ENCODE results near the gene PRR14. TPM values are rescaled to one million over a fixed set of nuclear protein-coding genes. Genes with fewer than 3 reads are reported as not detected.

The PRR14 gene
- total RNA-seq, 1 experiment from 2014 or later, result 28.2 TPM

DNA sequence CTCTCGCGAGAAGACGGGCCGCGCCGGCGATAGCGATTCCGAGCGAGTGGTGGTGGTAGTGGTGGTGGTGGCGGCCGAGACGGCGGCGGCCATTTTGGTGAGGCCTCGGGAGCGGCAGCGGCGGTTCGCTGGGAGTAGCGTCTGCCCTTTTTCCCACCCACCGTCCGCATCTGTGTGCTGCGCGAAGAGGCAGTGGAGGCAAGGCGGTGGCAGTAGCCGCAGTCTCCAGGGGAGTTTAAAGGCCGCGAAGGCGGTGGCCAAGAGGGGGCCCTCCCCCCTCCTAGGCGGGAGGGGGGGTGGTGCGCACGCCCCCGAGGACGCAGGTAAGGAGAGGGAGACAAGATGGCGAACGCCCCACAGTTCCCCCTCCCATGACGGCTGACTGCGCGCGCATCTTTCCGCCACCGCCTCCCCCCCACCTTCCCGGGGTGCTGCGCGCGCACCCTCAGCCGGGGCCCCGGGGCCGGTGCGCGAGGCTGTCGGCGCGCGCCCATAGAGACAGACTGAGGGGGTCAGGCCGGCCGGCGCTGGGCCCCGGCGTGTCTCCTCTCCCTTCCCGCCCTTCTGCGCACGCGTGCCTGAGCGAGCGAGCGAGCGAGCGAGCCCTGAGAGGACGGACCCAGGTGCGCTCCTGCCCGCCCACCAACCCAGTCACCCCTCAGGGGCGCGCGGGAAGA is 47.5 kb downstream of the PRR14 start:
- TF ChIP-seq, protein P1, sequence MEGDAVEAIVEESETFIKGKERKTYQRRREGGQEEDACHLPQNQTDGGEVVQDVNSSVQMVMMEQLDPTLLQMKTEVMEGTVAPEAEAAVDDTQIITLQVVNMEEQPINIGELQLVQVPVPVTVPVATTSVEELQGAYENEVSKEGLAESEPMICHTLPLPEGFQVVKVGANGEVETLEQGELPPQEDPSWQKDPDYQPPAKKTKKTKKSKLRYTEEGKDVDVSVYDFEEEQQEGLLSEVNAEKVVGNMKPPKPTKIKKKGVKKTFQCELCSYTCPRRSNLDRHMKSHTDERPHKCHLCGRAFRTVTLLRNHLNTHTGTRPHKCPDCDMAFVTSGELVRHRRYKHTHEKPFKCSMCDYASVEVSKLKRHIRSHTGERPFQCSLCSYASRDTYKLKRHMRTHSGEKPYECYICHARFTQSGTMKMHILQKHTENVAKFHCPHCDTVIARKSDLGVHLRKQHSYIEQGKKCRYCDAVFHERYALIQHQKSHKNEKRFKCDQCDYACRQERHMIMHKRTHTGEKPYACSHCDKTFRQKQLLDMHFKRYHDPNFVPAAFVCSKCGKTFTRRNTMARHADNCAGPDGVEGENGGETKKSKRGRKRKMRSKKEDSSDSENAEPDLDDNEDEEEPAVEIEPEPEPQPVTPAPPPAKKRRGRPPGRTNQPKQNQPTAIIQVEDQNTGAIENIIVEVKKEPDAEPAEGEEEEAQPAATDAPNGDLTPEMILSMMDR (IDR thresholded peaks at IDR 0.05; ENCODE audit: insufficient read depth in 1 of 2, low read depth in 1 of 2, low read length in 1 of 2, severe bottlenecking in 1 of 2, unreplicated experiment in 1 of 2), result no peak
- no peaks in the 10 kb centered on the region for H3K9me3 Mint-ChIP-seq (ENCODE audit: unreplicated experiment)
- POLR2A ChIA-PET, result no interaction called here
- H3K9me3 ChIP-seq, result no peaks in the 10 kb centered on the region
- peak; percentile 98 for DNase-seq
- H3K4me3 Mint-ChIP-seq (ENCODE audit: unreplicated experiment), result peak overlapping the region; percentile 95
- intact Hi-C loops (cut with micrococcal nuclease; ENCODE audit: unreplicated experiment), result loop anchor here (1.0 to 5.0 kb wide), 3 partner anchors 40 to 171 kb away; partner anchors contain the start of genes FBRS and ZNF768
- peaks cover 56% of the 10 kb centered on the region for H3K36me3 Mint-ChIP-seq (ENCODE audit: insufficient read depth, unreplicated experiment)
- no peaks in the 10 kb centered on the region for H3K27me3 Mint-ChIP-seq (ENCODE audit: insufficient read depth, unreplicated experiment)
- CTCF ChIA-PET, result no interaction called here
- H3K27me3 ChIP-seq (replicated peaks; ENCODE audit: control insufficient read depth, insufficient read depth, low read length), result no peaks in the 10 kb centered on the region
- H3K27ac Mint-ChIP-seq (ENCODE audit: unreplicated experiment), result peak overlapping the region; percentile 98
- H3K4me1 Mint-ChIP-seq (ENCODE audit: low read depth, unreplicated experiment), result no peaks in the 10 kb centered on the region
- H3K4me1 ChIP-seq, result peaks cover 7% of the 10 kb centered on the region; the same call in 1 of the 2 replicates
- no TSS peak for BruUV-seq (replicated peaks)
- H3K4me3 ChIP-seq (ENCODE audit: low read depth, low read length), result peak overlapping the region; percentile 99
- peaks cover 3% of the 10 kb centered on the region for H3K36me3 ChIP-seq (ENCODE audit: control insufficient read depth, insufficient read depth, low read length)

DNA sequence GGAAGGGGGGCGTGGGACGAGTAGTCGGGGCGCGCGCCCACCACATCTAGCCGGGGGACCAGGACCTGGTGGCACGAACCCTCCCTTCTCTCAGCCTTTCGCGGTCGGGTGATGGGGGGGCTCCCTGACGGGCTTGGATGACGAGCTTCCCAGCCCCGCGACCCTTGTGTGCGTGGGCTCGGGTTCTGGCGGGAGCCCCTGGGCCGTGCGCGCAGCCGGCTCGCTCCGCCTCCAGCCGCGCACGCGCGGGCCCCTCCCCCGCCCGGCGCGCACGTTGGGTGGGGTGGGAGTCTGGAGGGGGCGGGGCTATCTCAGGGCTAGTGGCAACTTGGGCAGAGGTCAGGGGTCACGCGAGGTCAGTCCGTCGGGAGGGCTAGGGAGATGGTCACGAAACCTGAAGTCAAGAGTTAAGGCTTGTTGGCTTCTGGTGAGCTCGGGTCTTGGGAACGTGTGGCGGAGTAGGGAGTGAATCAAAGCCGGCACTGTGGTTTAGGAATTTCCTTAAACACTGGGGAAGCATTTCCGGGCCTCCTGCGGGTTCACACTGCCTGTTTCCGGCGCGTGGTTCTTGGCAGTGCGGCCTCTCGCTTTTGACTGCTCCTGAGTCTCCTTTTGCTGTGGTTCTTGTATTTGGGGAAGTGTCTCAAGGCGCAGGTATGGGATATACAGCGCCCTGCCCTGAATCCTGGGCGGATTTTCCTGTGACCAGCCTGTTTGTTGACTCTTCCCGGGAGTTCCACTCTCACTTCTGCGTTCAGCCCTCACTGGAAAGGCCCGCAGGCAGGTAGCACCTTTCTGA is 48.3 kb downstream of the PRR14 start, which contains the start of gene SRCAP:
TSS of gene SRCAP (plus strand) at position 356 of the 799 bp plus-strand sequence. CDS start 1,654 bp downstream, outside the sequence.
- Histone ChIP-seq H3K4me3 (ENCODE audit: low read depth, low read length) (peak within 1 kb of the TSS; percentile 99), H3K4me1 (peaks cover 7% of the 10 kb centered on the region; the same call in 1 of the 2 replicates), H3K36me3 (ENCODE audit: control insufficient read depth, insufficient read depth, low read length) (peaks cover 3% of the 10 kb centered on the region), H3K9me3 (no peaks in the 10 kb centered on the region), H3K27me3 (replicated peaks; ENCODE audit: control insufficient read depth, insufficient read depth, low read length) (no peaks in the 10 kb centered on the region)
- BruUV-seq (replicated peaks), result TSS peak; percentile 51
- ChIA-PET CTCF (no interaction called here), POLR2A (interaction anchor here (0.6 kb wide), 2 partner anchors 25 to 492 kb away, joined by 3 read pairs; no protein-coding TSS in a partner anchor)
- peak within 1 kb of the TSS; percentile 95 for H3K4me3 Mint-ChIP-seq (ENCODE audit: unreplicated experiment)
- H3K36me3 Mint-ChIP-seq (ENCODE audit: insufficient read depth, unreplicated experiment), result peaks cover 63% of the 10 kb centered on the region
- TF ChIP-seq, protein P1 (IDR thresholded peaks at IDR 0.05; ENCODE audit: insufficient read depth in 1 of 2, low read depth in 1 of 2, low read length in 1 of 2, severe bottlenecking in 1 of 2, unreplicated experiment in 1 of 2), result no peak
- intact Hi-C loops (cut with micrococcal nuclease; ENCODE audit: unreplicated experiment), result loop anchor here (1.0 to 5.0 kb wide), 3 partner anchors 41 to 172 kb away; partner anchors contain the start of genes FBRS and ZNF768
- H3K4me1 Mint-ChIP-seq (ENCODE audit: low read depth, unreplicated experiment), result no peaks in the 10 kb centered on the region
- no peaks in the 10 kb centered on the region for H3K9me3 Mint-ChIP-seq (ENCODE audit: unreplicated experiment)
- peak; percentile 90 to 92 for DNase-seq
- peak within 1 kb of the TSS; percentile 98 for H3K27ac Mint-ChIP-seq (ENCODE audit: unreplicated experiment)
- no peaks in the 10 kb centered on the region for H3K27me3 Mint-ChIP-seq (ENCODE audit: insufficient read depth, unreplicated experiment)

DNA sequence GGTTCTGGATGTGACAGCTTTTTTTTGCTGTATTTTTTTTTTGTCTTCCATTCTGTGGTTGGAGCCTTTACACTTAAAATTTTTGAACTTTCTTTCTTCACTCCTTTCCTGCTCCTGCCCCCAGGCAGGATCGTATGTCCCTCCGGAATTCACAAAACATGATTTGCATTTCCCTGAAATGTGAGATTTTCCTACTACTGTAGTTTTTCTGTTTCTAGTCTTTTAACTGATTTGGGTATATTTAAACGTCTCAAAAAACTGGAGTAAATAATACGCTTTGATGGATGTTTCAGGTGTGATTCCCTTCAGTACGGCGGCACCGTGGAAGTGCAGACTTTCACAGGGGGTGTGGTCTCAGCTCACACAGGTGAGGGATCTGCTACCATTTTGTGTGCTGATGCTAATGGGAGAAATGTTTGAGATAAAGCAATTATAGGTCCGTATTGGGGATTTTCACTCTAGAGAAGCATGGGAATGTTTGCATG is 48.9 kb downstream of the PRR14 start:
- H3K4me3 ChIP-seq (ENCODE audit: low read depth, low read length), result peak overlapping the region; percentile 99
- Mint-ChIP-seq H3K4me3 (ENCODE audit: unreplicated experiment) (peak overlapping the region; percentile 95), H3K4me1 (ENCODE audit: low read depth, unreplicated experiment) (no peaks in the 10 kb centered on the region), H3K36me3 (ENCODE audit: insufficient read depth, unreplicated experiment) (peaks cover 69% of the 10 kb centered on the region), H3K27me3 (ENCODE audit: insufficient read depth, unreplicated experiment) (no peaks in the 10 kb centered on the region), H3K9me3 (ENCODE audit: unreplicated experiment) (no peaks in the 10 kb centered on the region), H3K27ac (ENCODE audit: unreplicated experiment) (peak overlapping the region; percentile 98)
- H3K36me3 ChIP-seq (ENCODE audit: control insufficient read depth, insufficient read depth, low read length), result peaks cover 3% of the 10 kb centered on the region
- peaks cover 7% of the 10 kb centered on the region; the same call in 1 of the 2 replicates for H3K4me1 ChIP-seq
- TF ChIP-seq, protein P1 (IDR thresholded peaks at IDR 0.05; ENCODE audit: insufficient read depth in 1 of 2, low read depth in 1 of 2, low read length in 1 of 2, severe bottlenecking in 1 of 2, unreplicated experiment in 1 of 2), result no peak
- no peaks in the 10 kb centered on the region for H3K27me3 ChIP-seq (replicated peaks; ENCODE audit: control insufficient read depth, insufficient read depth, low read length)
- DNase-seq, result no peak
- ChIA-PET POLR2A (interaction anchor here (0.6 kb wide), 2 partner anchors 25 to 491 kb away, joined by 3 read pairs; no protein-coding TSS in a partner anchor), CTCF (no interaction called here)
- no TSS peak for BruUV-seq (replicated peaks)
- intact Hi-C loops (cut with micrococcal nuclease; ENCODE audit: unreplicated experiment), result loop anchor here (2.0 to 5.0 kb wide), 2 partner anchors 41 to 172 kb away; partner anchors contain the start of gene ZNF768
- H3K9me3 ChIP-seq, result no peaks in the 10 kb centered on the region
